WTC11 (cell line): ENCODE results near the gene MAML3. TPM values are rescaled to one million over a fixed set of nuclear protein-coding genes. Genes with fewer than 3 reads are reported as not detected.

Experiments used
- ATAC-seq: fragments of 200-7000 bp; cut with Tn5 transposase; 2 replicates; pipeline ENCODE4 v1.10.0; 2021; ENCODE audit warnings: mild to moderate bottlenecking, moderate library complexity
- CTCF ChIA-PET: fragments of 300-600 bp; sonication (Branson Sonifier 250); formaldehyde crosslinking; loops from one replicate; lab custom pipeline; 2021; ENCODE audit warnings: antibody characterized with exemption; lab: Charles Lee
- POLR2A ChIA-PET: fragments of 350-600 bp; sonication (Branson Sonifier 250); formaldehyde crosslinking; loops from one replicate; lab custom pipeline; 2021; ENCODE audit warnings: antibody characterized with exemption; lab: Charles Lee
- DNase-seq: peaks from one replicate; pipeline ENCODE4 v3.0.0; 2021; ENCODE audit warnings: low spot score
- H3K27ac Mint-ChIP-seq: 2 replicates; pipeline ENCODE4 v1.8.0; 2021; ENCODE audit warnings: mixed read lengths
- H3K27me3 Mint-ChIP-seq: 2 replicates; pipeline ENCODE4 v1.8.0; 2021; ENCODE audit warnings: low read depth, mild to moderate bottlenecking, moderate library complexity, mixed read lengths
- H3K36me3 Mint-ChIP-seq: 2 replicates; pipeline ENCODE4 v1.8.0; 2021; ENCODE audit warnings: mixed read lengths
- H3K4me1 Mint-ChIP-seq: 2 replicates; pipeline ENCODE4 v1.8.0; 2022; ENCODE audit warnings: mixed read lengths
- H3K4me3 Mint-ChIP-seq: 2 replicates; pipeline ENCODE4 v1.8.0; 2021; ENCODE audit warnings: mild to moderate bottlenecking, moderate library complexity, mixed read lengths
- H3K9me3 Mint-ChIP-seq: 2 replicates; pipeline ENCODE4 v1.8.0; 2021; ENCODE audit warnings: mixed read lengths
- ATF1 ChIP-seq: sonication (generic); formaldehyde crosslinking; IDR thresholded peaks from 2 replicates; pipeline ENCODE4 v1.8.1; 2023; ENCODE audit warnings: mild to moderate bottlenecking, moderate library complexity, missing genetic modification reagents
- ATF2 ChIP-seq: sonication (generic); formaldehyde crosslinking; IDR thresholded peaks from 2 replicates; pipeline ENCODE4 v1.8.1; 2022; ENCODE audit warnings: low read depth, missing genetic modification reagents, borderline replicate concordance
- HMGA2 ChIP-seq: fragments of 250-450 bp; sonication (Bioruptor Pico); IDR thresholded peaks from 2 replicates; pipeline ENCODE4 v1.4.0; 2021; ENCODE audit warnings: mild to moderate bottlenecking, moderate library complexity
- HMGXB4 ChIP-seq: sonication (generic); formaldehyde crosslinking; IDR thresholded peaks from 2 replicates; pipeline ENCODE4 v1.8.1; 2023; ENCODE audit warnings: mild to moderate bottlenecking, moderate library complexity, missing genetic modification reagents
- JUN ChIP-seq: sonication (generic); formaldehyde crosslinking; IDR thresholded peaks from 2 replicates; pipeline ENCODE4 v1.8.0; 2023; ENCODE audit warnings: mild to moderate bottlenecking, missing genetic modification reagents
- NR2C2 ChIP-seq: sonication (generic); formaldehyde crosslinking; IDR thresholded peaks from 2 replicates; pipeline ENCODE4 v1.8.0; 2022; ENCODE audit warnings: mild to moderate bottlenecking, missing genetic modification reagents
- PRRX2 ChIP-seq: fragments of 250-450 bp; sonication (Bioruptor Pico); IDR thresholded peaks from 2 replicates; pipeline ENCODE4 v1.8.0; 2021; ENCODE audit warnings: mild to moderate bottlenecking
- TEAD1 ChIP-seq: sonication (generic); formaldehyde crosslinking; IDR thresholded peaks from 2 replicates; pipeline ENCODE4 v1.8.0; 2022; ENCODE audit warnings: mild to moderate bottlenecking, missing genetic modification reagents
- ZBTB21 ChIP-seq: sonication (generic); formaldehyde crosslinking; IDR thresholded peaks from 2 replicates; pipeline ENCODE4 v1.8.1; 2023; ENCODE audit warnings: mild to moderate bottlenecking, missing genetic modification reagents, borderline replicate concordance
- ZBTB43 ChIP-seq: sonication (generic); formaldehyde crosslinking; IDR thresholded peaks from 2 replicates; pipeline ENCODE4 v1.8.1; 2023; ENCODE audit warnings: mild to moderate bottlenecking, missing genetic modification reagents
- ZNF232 ChIP-seq: sonication (generic); formaldehyde crosslinking; IDR thresholded peaks from 2 replicates; pipeline ENCODE4 v1.8.0; 2022; ENCODE audit warnings: mild to moderate bottlenecking, missing genetic modification reagents
- ZNF281 ChIP-seq: sonication (generic); formaldehyde crosslinking; IDR thresholded peaks from 2 replicates; pipeline ENCODE4 v1.8.0; 2023; ENCODE audit warnings: mild to moderate bottlenecking, missing genetic modification reagents
- ZNF532 ChIP-seq: fragments of 250-450 bp; sonication (Bioruptor Pico); IDR thresholded peaks from 2 replicates; pipeline ENCODE4 v1.9.0; 2021; ENCODE audit warnings: mild to moderate bottlenecking, borderline replicate concordance
- ZNF671 ChIP-seq: fragments of 250-450 bp; sonication (Bioruptor Pico); IDR thresholded peaks from 2 replicates; pipeline ENCODE4 v1.8.0; 2021; ENCODE audit warnings: mild to moderate bottlenecking
- total RNA-seq: library from RNA; stranded (reverse); gene quantifications from 3 replicates; pipeline ENCODE4 v1.2.3, GENCODE V29; 2021

Gene MAML3
- total RNA-seq, 1 experiment from 2014 or later = 7.4 TPM

GRCh38 chr4:140127422-140127821 lies 26.6 kb downstream of the MAML3 start (continued):
- TF ChIP-seq ZBTB43 (CRISPR knock-in tag) = no peak

- no peak for DNase-seq
- POLR2A ChIA-PET = no interaction called here
- H3K36me3 Mint-ChIP-seq = no peaks in the 10 kb centered on the region
- TF ChIP-seq ZNF671 (CRISPR knock-in tag) = no peak
- no peak for TF ChIP-seq TEAD1 (CRISPR knock-in tag)
- TF ChIP-seq ZBTB21 (CRISPR knock-in tag) = no peak
- TF ChIP-seq ZNF532 (CRISPR knock-in tag) = no peak
- TF ChIP-seq HMGA2 (CRISPR knock-in tag) = no peak
- TF ChIP-seq HMGXB4 (CRISPR knock-in tag) = no peak
- TF ChIP-seq NR2C2 (CRISPR knock-in tag) = no peak
- TF ChIP-seq JUN = no peak
- no peak for TF ChIP-seq PRRX2 (CRISPR knock-in tag)
- TF ChIP-seq ZNF281 = no peak
- TF ChIP-seq ATF2 (CRISPR knock-in tag) = no peak
- TF ChIP-seq ATF1 = no peak
- TF ChIP-seq ZNF232 (CRISPR knock-in tag) = no peak
- TF ChIP-seq, all 79 proteins: peak for 0
- ATAC-seq = peak; percentile 47
- Mint-ChIP-seq H3K27me3 (no peaks in the 10 kb centered on the region), H3K4me3 (no peak overlapping the region), H3K9me3 (no peaks in the 10 kb centered on the region), H3K4me1 (peaks cover 21% of the 10 kb centered on the region), H3K27ac (no peak overlapping the region)
- CTCF ChIA-PET = no interaction called here
These were observed 27.7 kb downstream of the MAML3 start for GRCh38 chr4:140126261-140126660.
